Measurements from ENCODE around the gene SSR3. TPM values are rescaled to one million over a fixed set of nuclear protein-coding genes. Genes with fewer than 3 reads are reported as not detected.

SSR3 gene
- total and polyA plus RNA-seq, 2 donors (not counting 3 experiments of a cell fraction or from before 2014, with no cell fraction given) = 155 to 355 TPM

GRCh38 chr3:156493887-156494286 lies 61.0 kb downstream of the SSR3 start:
- no peak overlapping the region for H3K27ac ChIP-seq (ENCODE audit: insufficient read depth, low read depth, low read length)
- ChIA-PET CTCF (no interaction called here), POLR2A (no interaction called here)
- no peak overlapping the region for H3K4me2 ChIP-seq (ENCODE audit: insufficient read depth, low read length)
- no peak overlapping the region for H3K9ac ChIP-seq (replicated peaks; ENCODE audit: extremely low read depth, insufficient read depth, low read length)
- no TSS peak for BruUV-seq (replicated peaks)
- H3K9me1 ChIP-seq (replicated peaks; ENCODE audit: control insufficient read depth, extremely low read depth, insufficient read depth, low read length) = no peaks in the 10 kb centered on the region
- intact Hi-C loops (cut with micrococcal nuclease) (no loop called here), dilution Hi-C loops (cut with MboI; ENCODE audit: extremely low pct_ligation_motif_present, low sequenced_read_pairs) (no loop called here)
- H3K36me3 ChIP-seq (ENCODE audit: control insufficient read depth in 2 of 2, extremely low read depth in 1 of 2, insufficient read depth in 2 of 2, low read length in 2 of 2) = no peaks in the 10 kb centered on the region
- TF ChIP-seq EZH2 (IDR thresholded peaks at IDR 0.05; ENCODE audit: borderline replicate concordance, low read depth, low read length, severe bottlenecking) (no peak), JUN (IDR thresholded peaks at IDR 0.05; ENCODE audit: borderline replicate concordance, insufficient read depth, insufficient read length, low read depth) (no peak), POLR2AphosphoS5 (IDR thresholded peaks at IDR 0.05; ENCODE audit: insufficient read depth, low read depth, low read length) (no peak), MYC (IDR thresholded peaks at IDR 0.05; ENCODE audit: low read depth, low read length) (no peak), CTCF (IDR thresholded peaks at IDR 0.05; ENCODE audit: extremely low read depth in 1 of 2, insufficient read depth in 1 of 2, low read depth in 1 of 2, low read length in 2 of 2) (no peak), MAX (IDR thresholded peaks at IDR 0.05; ENCODE audit: insufficient read depth, insufficient read length) (no peak), POLR2A (IDR thresholded peaks at IDR 0.05; ENCODE audit: low read depth, low read length) (no peak), GATA2 (IDR thresholded peaks at IDR 0.05; ENCODE audit: insufficient read depth, insufficient read length, low read depth, low read length) (no peak), FOS (IDR thresholded peaks at IDR 0.05; ENCODE audit: borderline replicate concordance, insufficient read depth, low read length) (no peak)
- no peak for DNase-seq (ENCODE audit: low read depth, low spot score)
- no peak overlapping the region for H3K4me3 ChIP-seq (replicated peaks in 1 of 3; ENCODE audit: insufficient read depth in 1 of 3, low read depth in 1 of 3, low read length in 3 of 3)
- no peaks in the 10 kb centered on the region for H4K20me1 ChIP-seq (replicated peaks; ENCODE audit: control insufficient read depth, extremely low read depth, insufficient read depth, low read length)
- H2AFZ ChIP-seq (ENCODE audit: low read depth, low read length) = no peak overlapping the region
- H3K9me3 ChIP-seq (replicated peaks; ENCODE audit: control insufficient read depth, insufficient read depth, low read length) = no peaks in the 10 kb centered on the region
- no peaks in the 10 kb centered on the region for H3K27me3 ChIP-seq (ENCODE audit: control insufficient read depth in 2 of 2, insufficient read depth in 2 of 2, low read length in 2 of 2)
- FAIRE-seq = no peak
- no peaks in the 10 kb centered on the region for H3K79me2 ChIP-seq (ENCODE audit: control insufficient read depth, insufficient read depth, low read length)
- H3K4me1 ChIP-seq (ENCODE audit: control insufficient read depth, extremely low read depth, insufficient read depth, low read length) = peaks cover 33% of the 10 kb centered on the region
